A673 (cell line): Measurements from ENCODE around the gene BCL2. TPM values are rescaled to one million over a fixed set of nuclear protein-coding genes. Genes with fewer than 3 reads are reported as not detected.

Source experiments
- BruUV-seq: library from RNA; stranded (reverse); fragments of 400-500 nt; replicated peaks from 2 replicates; lab custom pipeline; 2021; lab: Mats Ljungman, UMichigan
- CTCF ChIA-PET: fragments of 300-600 bp; sonication (Branson Sonifier 250); formaldehyde crosslinking; loops from one replicate; lab custom pipeline; 2022; ENCODE audit warnings: antibody characterized with exemption; lab: Charles Lee
- POLR2A ChIA-PET: fragments of 300-600 bp; sonication (Branson Sonifier 250); formaldehyde crosslinking; loops from one replicate; lab custom pipeline; 2022; ENCODE audit warnings: antibody characterized with exemption; ENCODE audit not compliant: low non-redundant PET; lab: Charles Lee
- DNase-seq: peaks from one replicate; pipeline ENCODE4 v3.0.0-alpha.2; 2015; ENCODE audit warnings: low spot score
- H3K27ac ChIP-seq: fragments of 200-600 bp; sonication (generic); 2 replicates; pipeline ENCODE4 v1.5.1; 2016; ENCODE audit warnings: mixed run types, low read depth, mild to moderate bottlenecking, mixed read lengths, antibody characterized with exemption, low read length; ENCODE audit not compliant: poor library complexity, severe bottlenecking
- H3K27me3 ChIP-seq: fragments of 200-600 bp; sonication (generic); replicated peaks from 2 replicates; pipeline ENCODE4 v1.6.1; 2017; ENCODE audit warnings: mixed run types, low read depth, mild to moderate bottlenecking, mixed read lengths, antibody characterized with exemption, low read length; ENCODE audit not compliant: insufficient read depth, poor library complexity
- H3K36me3 ChIP-seq: fragments of 200-600 bp; sonication (generic); 2 replicates; pipeline ENCODE4 v1.6.1; 2016; ENCODE audit warnings: mixed run types, mild to moderate bottlenecking, mixed read lengths, antibody characterized with exemption, low read length; ENCODE audit not compliant: insufficient read depth, poor library complexity, severe bottlenecking
- H3K4me1 ChIP-seq: fragments of 200-600 bp; sonication (generic); 2 replicates; pipeline ENCODE4 v1.6.1; 2017; ENCODE audit warnings: mixed run types, mild to moderate bottlenecking, mixed read lengths, antibody characterized with exemption, low read length; ENCODE audit not compliant: insufficient read depth, poor library complexity, severe bottlenecking
- H3K4me3 ChIP-seq: fragments of 200-600 bp; sonication (generic); 2 replicates; pipeline ENCODE4 v1.5.1; 2016; ENCODE audit warnings: low read depth, mixed run types, mild to moderate bottlenecking, mixed read lengths, low read length; ENCODE audit not compliant: poor library complexity, severe bottlenecking
- H3K9me3 ChIP-seq: fragments of 200-600 bp; sonication (generic); 2 replicates; pipeline ENCODE4 v1.6.1; 2016; ENCODE audit warnings: mixed run types, low read depth, mild to moderate bottlenecking, mixed read lengths, antibody characterized with exemption, low read length; ENCODE audit not compliant: poor library complexity, severe bottlenecking
- CTCF ChIP-seq: fragments of 300-800, 200-600 bp; sonication (generic); conservative IDR thresholded peaks from 2 replicates; pipeline ENCODE4 v1.5.1; 2017; ENCODE audit warnings: low read depth, mild to moderate bottlenecking, antibody characterized with exemption, low read length, moderate library complexity, mixed read lengths
- EZH2 ChIP-seq: fragments of 200-600 bp; sonication (generic); IDR thresholded peaks from 2 replicates; pipeline ENCODE4 v1.6.1; 2017; ENCODE audit warnings: borderline replicate concordance, low read depth, mild to moderate bottlenecking, mixed read lengths, antibody characterized with exemption, low read length; ENCODE audit not compliant: poor library complexity, severe bottlenecking
- intact Hi-C: fragments of 100-400 bp; cut with micrococcal nuclease; formaldehyde crosslinking; loops from one replicate; pipeline ENCODE4 v1.10.0; 2022; ENCODE audit not compliant: unreplicated experiment
- total RNA-seq: library from RNA; stranded (reverse); gene quantifications from 2 replicates; pipeline ENCODE4 v1.2.3, GENCODE V29; 2021

Gene BCL2
- total RNA-seq, 1 experiment from 2014 or later, result 24.9 TPM

DNA sequence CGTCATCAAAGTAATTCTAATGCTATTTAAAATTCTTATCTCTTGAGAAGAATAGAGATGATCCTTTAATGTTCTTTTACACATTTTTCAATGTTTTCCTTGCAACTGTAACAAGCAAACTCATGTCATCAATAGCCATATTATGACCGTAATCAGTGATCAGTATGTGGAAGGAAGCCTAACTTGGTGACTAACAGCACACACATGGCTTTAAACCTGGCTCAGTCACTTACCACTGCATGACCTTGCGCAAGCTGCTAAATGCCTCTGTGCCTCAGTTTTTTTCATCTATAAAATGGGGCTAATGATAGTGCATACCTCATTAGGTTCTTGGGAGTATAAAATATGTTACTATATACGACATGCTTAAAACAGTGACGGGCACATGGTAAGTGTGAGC lies 149.7 kb downstream of the BCL2 start:
- no TSS peak for BruUV-seq
- CTCF ChIA-PET, result no interaction called here
- TF ChIP-seq EZH2 (no peak), CTCF (no peak)
- Histone ChIP-seq H3K27ac (no peak overlapping the region), H3K36me3 (no peaks in the 10 kb centered on the region), H3K4me3 (no peak overlapping the region), H3K27me3 (no peaks in the 10 kb centered on the region), H3K9me3 (peaks cover 2% of the 10 kb centered on the region), H3K4me1 (no peaks in the 10 kb centered on the region)
- no peak for DNase-seq
- POLR2A ChIA-PET, result interaction anchor here (0.5 kb wide), 1 partner anchor 360 kb away, joined by 3 read pairs; no protein-coding TSS in a partner anchor
- intact Hi-C loops, result no loop called here

DNA sequence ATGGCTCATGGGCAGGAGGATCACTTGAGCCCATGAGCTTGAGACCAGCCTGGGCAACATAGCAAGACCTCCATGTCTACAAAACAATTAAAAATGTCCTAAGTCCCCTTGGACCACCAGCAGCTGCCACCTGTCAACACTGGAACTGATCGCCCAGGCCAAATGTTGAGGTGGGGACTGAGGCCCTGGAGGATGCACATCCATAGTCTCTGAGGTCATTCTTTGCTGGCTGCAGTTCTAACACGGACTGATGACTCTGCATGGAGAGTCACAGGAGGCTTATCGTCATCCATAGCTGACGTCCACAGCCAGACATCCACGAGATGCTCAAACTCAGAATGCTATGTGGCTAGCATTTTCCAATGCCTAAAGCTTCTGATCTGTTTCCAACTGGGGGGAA lies 151.3 kb downstream of the BCL2 start:
- no peak for DNase-seq
- Histone ChIP-seq H3K27ac (no peak overlapping the region), H3K4me3 (no peak overlapping the region), H3K27me3 (no peaks in the 10 kb centered on the region), H3K9me3 (no peaks in the 10 kb centered on the region), H3K4me1 (no peaks in the 10 kb centered on the region), H3K36me3 (no peaks in the 10 kb centered on the region)
- TF ChIP-seq EZH2 (no peak), CTCF (no peak)
- ChIA-PET POLR2A (no interaction called here), CTCF (no interaction called here)
- no TSS peak for BruUV-seq
- intact Hi-C loops, result no loop called here

- no TSS peak for BruUV-seq
- Histone ChIP-seq H3K9me3 (no peaks in the 10 kb centered on the region), H3K36me3 (no peaks in the 10 kb centered on the region), H3K27ac (no peak overlapping the region), H3K4me3 (no peak overlapping the region), H3K27me3 (no peaks in the 10 kb centered on the region), H3K4me1 (peaks cover 6% of the 10 kb centered on the region)
- POLR2A ChIA-PET, result no interaction called here
- CTCF ChIA-PET, result no interaction called here
- no peak for DNase-seq
- intact Hi-C loops, result no loop called here
- TF ChIP-seq EZH2, result no peak
- no peak for TF ChIP-seq CTCF
Observed at GRCh38 chr18:63166142-63166541, 153.4 kb downstream of the BCL2 start.
